ENCODE measurements around the gene MAPK8. TPM values are rescaled to one million over a fixed set of nuclear protein-coding genes. Genes with fewer than 3 reads are reported as not detected.

Gene MAPK8
- total and polyA plus RNA-seq, 3 donors from 2014 or later = 91.8 to 114 (median 98.8) TPM

GRCh38 chr10:48475943-48476278 is 169.4 kb downstream of the MAPK8 start:
- WGBS, 2 donors = 95 to 100% methylated on average over 1 to 4 of the region's 4 CpGs
- Histone ChIP-seq H3K27ac (no peak overlapping the region), H3K27me3 (no peaks in the 10 kb centered on the region), H3K4me1 (no peaks in the 10 kb centered on the region), H3K4me3 (peak overlapping the region in 1 of 2 donors; percentile 6), H3K36me3 (ENCODE audit: low read depth, missing control alignments) (no peaks in the 10 kb centered on the region), H3K9me3 (no peaks in the 10 kb centered on the region)
- no peak for DNase-seq
- intact Hi-C loops (cut with DNase I; ENCODE audit: low total_unique reads) = no loop called here
- no peak for TF ChIP-seq CTCF (IDR thresholded peaks at IDR 0.05)
- no peak for TF ChIP-seq POLR2A (IDR thresholded peaks at IDR 0.05)

DNA sequence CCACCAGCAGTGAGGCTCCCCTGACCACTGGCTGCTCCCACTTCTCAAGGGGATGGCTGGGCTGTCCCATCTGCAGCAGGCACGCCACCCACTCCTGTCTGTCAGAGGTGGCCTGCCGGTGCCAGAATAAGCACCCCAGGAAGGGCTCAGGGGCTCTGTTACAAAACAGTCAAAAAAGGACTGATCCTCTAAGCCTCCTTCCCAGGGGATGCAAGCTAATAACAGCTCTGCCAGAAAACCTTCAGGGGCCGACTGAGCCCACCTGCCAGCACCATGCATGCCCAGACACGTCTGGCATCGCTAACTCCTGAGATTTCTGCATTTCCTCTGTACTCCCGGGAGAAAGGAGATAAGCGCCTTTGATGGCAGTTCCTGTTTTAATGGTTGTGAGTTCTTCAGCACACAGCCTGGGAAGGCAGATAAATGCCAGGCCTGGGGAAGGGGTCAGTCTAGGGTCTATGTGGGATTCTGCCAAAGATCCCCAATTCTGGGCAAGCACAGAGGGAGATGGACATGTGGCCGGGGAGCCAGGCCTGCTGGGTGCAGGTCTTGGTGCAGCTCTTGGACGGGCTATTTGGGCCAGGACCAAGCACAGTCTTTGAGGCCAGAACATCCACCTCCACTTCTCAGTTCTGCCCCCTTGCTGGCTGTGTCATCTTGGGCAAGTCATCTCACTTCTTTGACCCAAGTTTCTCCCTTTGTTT is 170.0 kb downstream of the MAPK8 start:
- no peaks in the 10 kb centered on the region for H3K4me1 ChIP-seq
- H3K4me3 ChIP-seq = no peak overlapping the region
- H3K36me3 ChIP-seq (ENCODE audit: low read depth, missing control alignments) = no peaks in the 10 kb centered on the region
- DNase-seq = no peak
- TF ChIP-seq POLR2A (IDR thresholded peaks at IDR 0.05) (no peak), CTCF (IDR thresholded peaks at IDR 0.05) (no peak)
- WGBS, 2 donors = 57 to 90% methylated on average over 3 to 9 of the region's 9 CpGs
- H3K27me3 ChIP-seq = no peaks in the 10 kb centered on the region
- H3K27ac ChIP-seq = no peak overlapping the region
- intact Hi-C loops (cut with DNase I; ENCODE audit: low total_unique reads) = no loop called here
- H3K9me3 ChIP-seq = no peaks in the 10 kb centered on the region

- H3K4me3 ChIP-seq = no peak overlapping the region
- no peaks in the 10 kb centered on the region for H3K36me3 ChIP-seq (ENCODE audit: low read depth, missing control alignments)
- intact Hi-C loops (cut with DNase I; ENCODE audit: low total_unique reads) = no loop called here
- H3K9me3 ChIP-seq = no peaks in the 10 kb centered on the region
- no peak overlapping the region for H3K27ac ChIP-seq
- no peaks in the 10 kb centered on the region for H3K4me1 ChIP-seq
- DNase-seq = no peak
- TF ChIP-seq POLR2A (IDR thresholded peaks at IDR 0.05) = no peak
- H3K27me3 ChIP-seq = no peaks in the 10 kb centered on the region
Observed at GRCh38 chr10:48477141-48477540, 170.7 kb downstream of the MAPK8 start.

DNA sequence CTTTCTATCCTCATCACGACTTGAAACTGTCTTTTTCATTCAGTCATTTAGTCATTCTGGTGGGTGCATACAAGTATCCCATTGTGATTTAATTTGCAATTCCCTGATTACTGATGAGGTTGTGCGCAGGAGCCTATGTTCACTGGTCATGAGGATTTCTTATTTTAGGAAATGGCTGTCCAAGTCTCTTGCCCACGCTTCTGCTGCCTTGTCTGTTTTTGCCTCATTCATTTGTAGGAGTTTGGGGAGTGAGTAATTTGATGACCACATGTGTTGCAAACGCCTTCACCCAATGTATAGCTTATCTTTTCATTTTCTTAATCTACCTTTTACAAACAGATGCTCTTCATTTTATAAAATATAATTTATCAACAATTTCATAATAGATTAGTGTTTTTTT is 171.1 kb downstream of the MAPK8 start:
- 94% methylated on average over 4 of the region's 4 CpGs for WGBS, 2 donors
- intact Hi-C loops (cut with DNase I; ENCODE audit: low total_unique reads) = no loop called here
- no peak for DNase-seq
- no peak overlapping the region for H3K4me3 ChIP-seq
- no peak for TF ChIP-seq CTCF (IDR thresholded peaks at IDR 0.05)
- H3K36me3 ChIP-seq (ENCODE audit: low read depth, missing control alignments) = no peaks in the 10 kb centered on the region
- no peaks in the 10 kb centered on the region for H3K27me3 ChIP-seq
- no peaks in the 10 kb centered on the region for H3K4me1 ChIP-seq
- no peaks in the 10 kb centered on the region for H3K9me3 ChIP-seq
- H3K27ac ChIP-seq = no peak overlapping the region

GRCh38 chr10:48478469-48478868 is 172.0 kb downstream of the MAPK8 start:
- DNase-seq = no peak
- TF ChIP-seq CTCF (IDR thresholded peaks at IDR 0.05) (no peak), POLR2A (IDR thresholded peaks at IDR 0.05) (no peak)
- WGBS, 2 donors = 93 to 100% methylated on average over 5 of the region's 5 CpGs
- H3K27me3 ChIP-seq = no peaks in the 10 kb centered on the region
- intact Hi-C loops (cut with DNase I; ENCODE audit: low total_unique reads) = no loop called here
- H3K9me3 ChIP-seq = no peaks in the 10 kb centered on the region
- no peak overlapping the region for H3K4me3 ChIP-seq
- no peak overlapping the region for H3K27ac ChIP-seq
- no peaks in the 10 kb centered on the region for H3K4me1 ChIP-seq
- H3K36me3 ChIP-seq (ENCODE audit: low read depth, missing control alignments) = no peaks in the 10 kb centered on the region
